Esophagus squamous epithelium (tissue), 4 donors: ENCODE measurements around the gene CAMTA1.

Experiments used
- CTCF ChIP-seq, 6 experiments: fragments of 450-650 bp in 4 of 6; fragments of 200-600 bp in 2 of 6; sonication (generic) in 2 of 6; IDR thresholded peaks; one replicate each; pipeline ENCODE4 v1.5.1; 2016 to 2019; ENCODE audit warnings: antibody characterized with exemption in 6 of 6, mild to moderate bottlenecking in 4 of 6, moderate library complexity in 4 of 6
- POLR2A ChIP-seq, 4 donors: fragments of 450-650 bp; IDR thresholded peaks; one replicate each; pipeline ENCODE4 v1.6.1; 2017; ENCODE audit warnings: antibody characterized with exemption in 4 of 4, mild to moderate bottlenecking in 4 of 4, moderate library complexity in 3 of 4

- TF ChIP-seq CTCF (IDR thresholded peaks at IDR 0.05) (no peak), POLR2A (IDR thresholded peaks at IDR 0.05) (no peak)
Observed at GRCh38 chr1:6953216-6953615, 168.0 kb downstream of the CAMTA1 start.
